Activated T-cell treated with anti-CD3 and anti-CD28 coated beads, Interleukin-2, amount 50 U/mL, for 4 hours (primary cell): ENCODE measurements around the gene BCR. TPM values are rescaled to one million over a fixed set of nuclear protein-coding genes. Genes with fewer than 3 reads are reported as not detected.

Experiments used
- ATAC-seq, 2 donors: fragments of 200-7000 bp; cut with Tn5 transposase; one replicate each; pipeline ENCODE4 v1.10.0; 2021
- DNase-seq: peaks from one replicate; pipeline ENCODE4 v3.0.0-alpha.2; 2020
- H3K27me3 Mint-ChIP-seq: one replicate; pipeline ENCODE4 v1.8.0; 2021; ENCODE audit warnings: low read depth, mixed read lengths
- H3K36me3 Mint-ChIP-seq: one replicate; pipeline ENCODE4 v1.8.0; 2022; ENCODE audit warnings: mixed read lengths; ENCODE audit not compliant: insufficient read depth
- H3K4me1 Mint-ChIP-seq: one replicate; pipeline ENCODE4 v1.8.0; 2021; ENCODE audit warnings: low read depth, mixed read lengths
- H3K4me3 Mint-ChIP-seq: one replicate; pipeline ENCODE4 v1.8.0; 2021; ENCODE audit warnings: mild to moderate bottlenecking, moderate library complexity, mixed read lengths
- H3K9me3 Mint-ChIP-seq: one replicate; pipeline ENCODE4 v1.8.0; 2021; ENCODE audit warnings: mixed read lengths
- total RNA-seq, 3 donors: library from RNA; stranded (reverse); gene quantifications; one replicate each; pipeline ENCODE4 v1.2.1, GENCODE V29; 2021

BCR gene
- total RNA-seq, 3 donors from 2014 or later = 58.2 to 63.1 (median 61.3) TPM

DNA sequence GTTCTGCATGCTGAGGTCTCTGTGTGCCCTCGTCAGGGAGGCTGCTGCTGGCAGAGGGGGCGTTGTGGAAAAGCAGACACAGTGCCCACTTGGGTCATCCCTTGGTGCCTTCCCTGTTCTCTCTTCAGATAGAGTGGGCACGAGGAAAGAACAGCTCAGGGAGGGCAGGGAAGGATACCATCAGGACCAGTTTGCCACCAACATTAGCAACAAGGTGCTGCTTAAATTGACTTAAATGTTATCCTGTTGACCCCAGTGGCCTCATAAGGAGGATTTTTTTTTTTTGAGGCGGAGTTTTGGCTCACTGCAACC, 91.2 kb downstream of the BCR start:
- H3K9me3 Mint-ChIP-seq = no peaks in the 10 kb centered on the region
- H3K36me3 Mint-ChIP-seq = peaks cover 9% of the 10 kb centered on the region
- H3K4me1 Mint-ChIP-seq = peaks cover 6% of the 10 kb centered on the region
- DNase-seq (no peak), ATAC-seq (no peak)
- H3K4me3 Mint-ChIP-seq = no peak overlapping the region
- no peaks in the 10 kb centered on the region for H3K27me3 Mint-ChIP-seq

- Mint-ChIP-seq H3K4me3 (no peak overlapping the region), H3K9me3 (no peaks in the 10 kb centered on the region), H3K4me1 (peaks cover 6% of the 10 kb centered on the region), H3K27me3 (no peaks in the 10 kb centered on the region), H3K36me3 (peaks cover 10% of the 10 kb centered on the region)
- DNase-seq (no peak), ATAC-seq (no peak)
Observed at GRCh38 chr22:23272371-23272770, 92.1 kb downstream of the BCR start.

DNA sequence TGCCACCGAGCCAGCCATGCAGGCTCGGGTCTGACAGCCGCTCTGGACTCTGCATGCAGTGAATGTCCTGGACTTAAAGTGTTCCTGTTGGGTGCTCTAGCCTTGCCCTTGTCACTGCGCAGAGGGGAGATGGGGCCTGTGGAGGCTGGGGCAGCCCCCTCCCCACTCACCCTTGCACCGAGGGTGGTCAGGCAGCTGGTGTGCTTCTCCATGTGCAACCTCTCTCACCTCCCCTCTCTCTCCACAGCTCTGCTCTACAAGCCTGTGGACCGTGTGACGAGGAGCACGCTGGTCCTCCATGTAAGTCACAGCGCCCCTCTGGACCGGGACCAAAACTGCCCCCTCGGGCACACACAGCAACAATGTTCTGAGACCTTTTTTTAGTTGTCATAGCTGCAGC, 92.5 kb downstream of the BCR start:
- H3K27me3 Mint-ChIP-seq = no peaks in the 10 kb centered on the region
- H3K4me3 Mint-ChIP-seq = no peak overlapping the region
- H3K4me1 Mint-ChIP-seq = peaks cover 6% of the 10 kb centered on the region
- DNase-seq (no peak), ATAC-seq (no peak)
- no peaks in the 10 kb centered on the region for H3K9me3 Mint-ChIP-seq
- H3K36me3 Mint-ChIP-seq = peaks cover 12% of the 10 kb centered on the region

DNA sequence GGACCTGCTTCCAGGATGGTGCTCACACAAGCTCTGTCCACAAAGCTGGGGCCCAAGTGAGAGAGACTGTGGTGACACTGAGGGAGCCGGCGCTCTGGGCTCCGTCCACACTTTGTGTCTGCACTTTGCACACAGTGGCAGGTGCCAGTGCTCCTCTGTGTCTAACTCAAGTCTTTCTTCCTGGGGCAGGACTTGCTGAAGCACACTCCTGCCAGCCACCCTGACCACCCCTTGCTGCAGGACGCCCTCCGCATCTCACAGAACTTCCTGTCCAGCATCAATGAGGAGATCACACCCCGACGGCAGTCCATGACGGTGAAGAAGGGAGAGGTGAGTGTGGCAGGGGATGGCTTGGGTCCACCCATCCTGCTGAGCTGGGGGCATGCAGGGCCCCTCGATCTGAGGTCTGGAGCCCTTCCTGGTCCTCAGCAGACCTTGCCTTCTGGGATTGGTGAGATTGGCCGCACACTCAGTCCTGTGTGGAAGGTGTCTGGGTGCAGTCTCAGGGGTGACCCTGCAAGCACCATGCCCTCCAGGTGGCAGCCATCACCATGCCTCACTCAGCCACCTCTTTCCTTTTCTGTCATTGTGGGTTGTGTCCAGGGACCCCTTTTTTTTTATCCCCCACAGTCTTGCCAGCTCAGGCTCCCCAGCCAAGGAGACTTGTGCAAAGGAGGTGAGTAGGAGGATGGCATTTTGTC, 93.3 kb downstream of the BCR start:
- DNase-seq (no peak), ATAC-seq (no peak)
- H3K27me3 Mint-ChIP-seq = no peaks in the 10 kb centered on the region
- H3K9me3 Mint-ChIP-seq = no peaks in the 10 kb centered on the region
- H3K4me3 Mint-ChIP-seq = no peak overlapping the region
- H3K36me3 Mint-ChIP-seq = peaks cover 12% of the 10 kb centered on the region
- H3K4me1 Mint-ChIP-seq = peaks cover 8% of the 10 kb centered on the region

- ATAC-seq (no peak), DNase-seq (no peak)
- Mint-ChIP-seq H3K4me1 (peaks cover 10% of the 10 kb centered on the region), H3K27me3 (no peaks in the 10 kb centered on the region), H3K9me3 (no peaks in the 10 kb centered on the region), H3K36me3 (peaks cover 10% of the 10 kb centered on the region), H3K4me3 (no peak overlapping the region)
Observed at GRCh38 chr22:23274146-23274526, 93.8 kb downstream of the BCR start.

DNA sequence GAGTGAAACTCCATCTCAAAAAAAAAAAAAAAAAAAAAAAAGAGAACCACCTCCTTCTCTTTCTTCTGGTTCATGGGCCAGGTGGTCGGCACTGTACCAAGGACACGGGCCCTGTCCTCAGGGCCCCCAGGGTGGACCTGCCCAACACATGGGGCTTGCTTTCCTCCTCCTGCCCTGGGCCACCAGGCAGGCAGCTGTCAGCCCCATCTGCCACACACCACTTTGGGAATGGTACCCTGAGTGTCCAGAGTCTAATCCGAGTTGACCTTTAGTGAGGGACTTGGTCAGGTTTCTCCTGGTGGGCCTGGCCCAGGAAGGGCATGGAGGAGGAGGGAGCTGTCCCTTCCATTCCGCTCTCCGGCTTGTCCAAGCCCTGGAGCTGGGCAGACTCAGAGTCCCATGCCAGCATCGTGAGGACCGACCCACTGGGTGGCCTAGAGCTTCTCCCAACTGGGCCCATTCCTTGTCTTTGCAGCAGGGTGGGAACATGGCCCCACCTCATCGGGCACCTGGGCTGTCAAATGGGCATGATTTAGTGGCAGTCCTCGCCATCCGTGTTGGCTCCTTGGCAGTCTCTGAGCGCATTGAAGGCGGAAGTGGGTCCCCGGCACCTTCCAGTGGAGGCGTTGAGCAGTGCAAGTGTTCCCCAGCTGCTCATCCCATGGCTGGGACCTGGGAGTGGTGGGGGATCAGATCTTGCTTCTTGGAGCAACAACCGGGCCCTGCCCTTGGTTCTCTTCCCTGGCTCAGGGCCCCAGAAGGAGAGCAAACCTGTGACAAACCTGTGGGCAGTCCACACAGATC, 94.8 kb downstream of the BCR start:
- peaks cover 10% of the 10 kb centered on the region for H3K36me3 Mint-ChIP-seq
- H3K4me1 Mint-ChIP-seq = peaks cover 16% of the 10 kb centered on the region
- DNase-seq (no peak), ATAC-seq (no peak)
- no peaks in the 10 kb centered on the region for H3K27me3 Mint-ChIP-seq
- H3K9me3 Mint-ChIP-seq = no peaks in the 10 kb centered on the region
- no peak overlapping the region for H3K4me3 Mint-ChIP-seq

DNA sequence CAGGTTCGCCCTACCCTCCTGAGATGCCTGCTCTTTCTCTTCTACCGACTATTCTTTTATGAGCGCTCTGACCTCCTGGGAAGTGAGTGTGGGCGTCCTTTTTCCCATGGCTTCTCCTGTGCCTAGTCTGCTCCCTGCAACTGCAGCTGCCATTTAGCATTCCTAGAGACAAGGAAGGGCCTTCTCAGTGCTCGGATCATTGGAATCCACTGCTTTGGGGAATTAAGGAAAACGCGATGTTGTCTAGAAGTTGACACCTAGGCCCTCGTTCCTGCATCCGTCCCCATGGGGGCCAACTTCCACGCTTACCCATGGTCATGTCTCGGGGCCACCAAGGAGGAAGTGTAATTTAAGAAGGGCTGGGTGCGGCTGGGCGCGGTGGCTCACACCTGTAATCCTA, 95.4 kb downstream of the BCR start:
- Mint-ChIP-seq H3K9me3 (no peaks in the 10 kb centered on the region), H3K36me3 (peaks cover 15% of the 10 kb centered on the region), H3K27me3 (no peaks in the 10 kb centered on the region), H3K4me1 (peaks cover 22% of the 10 kb centered on the region), H3K4me3 (no peak overlapping the region)
- ATAC-seq (no peak), DNase-seq (no peak)

GRCh38 chr22:23276656-23277582, 96.6 kb downstream of the BCR start:
- Mint-ChIP-seq H3K4me3 (no peak overlapping the region), H3K36me3 (peaks cover 17% of the 10 kb centered on the region), H3K9me3 (no peaks in the 10 kb centered on the region), H3K27me3 (no peaks in the 10 kb centered on the region), H3K4me1 (peaks cover 29% of the 10 kb centered on the region)
- DNase-seq (no peak), ATAC-seq (no peak)

DNA sequence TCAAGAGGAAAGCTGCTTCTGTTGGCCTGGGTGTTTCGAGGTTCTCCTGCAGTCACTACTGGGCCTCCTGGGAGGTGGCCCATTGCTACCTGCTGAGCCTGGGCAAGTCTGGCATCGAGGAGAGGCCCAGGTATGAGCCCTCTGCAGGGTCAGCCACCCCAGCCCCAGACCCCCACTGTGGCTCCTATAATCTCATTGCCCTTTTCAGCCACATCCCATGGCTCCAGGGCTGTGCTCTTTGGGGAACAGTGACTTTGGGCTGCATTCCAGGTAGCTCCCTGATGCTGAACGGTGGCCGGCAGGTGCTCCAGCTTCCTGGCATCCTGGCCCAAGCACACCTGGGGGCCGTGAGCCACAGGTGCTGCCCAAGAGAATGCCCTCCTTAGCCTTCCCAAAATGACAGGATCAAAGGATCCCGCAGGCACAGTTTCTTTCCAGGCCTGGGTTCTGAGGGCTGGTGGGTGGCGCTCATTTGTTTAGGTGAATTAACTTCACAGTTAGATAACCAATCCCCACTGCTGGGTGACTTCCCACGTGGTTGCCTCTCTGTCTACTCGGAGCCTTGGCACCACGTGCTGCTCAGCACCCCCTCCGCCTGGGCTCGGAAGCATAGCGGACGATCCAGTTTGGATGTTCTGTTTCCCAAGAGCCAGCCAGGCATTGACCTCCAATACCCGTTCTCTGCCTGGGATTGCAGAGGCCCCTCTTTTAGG, 97.4 kb downstream of the BCR start:
- Mint-ChIP-seq H3K27me3 (no peaks in the 10 kb centered on the region), H3K4me3 (no peak overlapping the region), H3K4me1 (peaks cover 29% of the 10 kb centered on the region), H3K9me3 (no peaks in the 10 kb centered on the region), H3K36me3 (peaks cover 17% of the 10 kb centered on the region)
- no peak for ATAC-seq
- DNase-seq = no peak

- Mint-ChIP-seq H3K36me3 (peaks cover 14% of the 10 kb centered on the region), H3K27me3 (no peaks in the 10 kb centered on the region), H3K4me3 (no peak overlapping the region), H3K4me1 (peaks cover 29% of the 10 kb centered on the region), H3K9me3 (no peaks in the 10 kb centered on the region)
- ATAC-seq = peak in 1 of 2 donors; percentile 56
- DNase-seq = no peak
Observed at GRCh38 chr22:23278883-23279675, 98.8 kb downstream of the BCR start.

GRCh38 chr22:23279781-23280180, 99.5 kb downstream of the BCR start:
- no peak overlapping the region for H3K4me3 Mint-ChIP-seq
- H3K36me3 Mint-ChIP-seq = peaks cover 15% of the 10 kb centered on the region
- no peak for DNase-seq
- no peaks in the 10 kb centered on the region for H3K9me3 Mint-ChIP-seq
- peaks cover 29% of the 10 kb centered on the region for H3K4me1 Mint-ChIP-seq
- no peaks in the 10 kb centered on the region for H3K27me3 Mint-ChIP-seq
- ATAC-seq = no peak

- Mint-ChIP-seq H3K36me3 (peaks cover 22% of the 10 kb centered on the region), H3K27me3 (no peaks in the 10 kb centered on the region), H3K4me1 (peaks cover 29% of the 10 kb centered on the region), H3K4me3 (no peak overlapping the region), H3K9me3 (no peaks in the 10 kb centered on the region)
- ATAC-seq = no peak
- DNase-seq = no peak
Observed at GRCh38 chr22:23280356-23281052, 100.2 kb downstream of the BCR start.

GRCh38 chr22:23281053-23281405, 100.7 kb downstream of the BCR start:
- Mint-ChIP-seq H3K4me1 (peaks cover 29% of the 10 kb centered on the region), H3K27me3 (no peaks in the 10 kb centered on the region), H3K9me3 (no peaks in the 10 kb centered on the region), H3K36me3 (peaks cover 19% of the 10 kb centered on the region), H3K4me3 (no peak overlapping the region)
- no peak for DNase-seq
- ATAC-seq = no peak
